ENCODE measurements around the gene IGF1R.

- TF ChIP-seq CTCF (IDR thresholded peaks at IDR 0.05 in 2 of 3, conservative IDR thresholded peaks at IDR 0.05 in 1 of 3; ENCODE audit: borderline replicate concordance in 1 of 3, insufficient read depth in 1 of 3, low read depth in 2 of 3, low read length in 2 of 3) = no peak
- no peak for TF ChIP-seq EZH2 (IDR thresholded peaks at IDR 0.05)
- no peak for TF ChIP-seq SIN3A (IDR thresholded peaks at IDR 0.05; ENCODE audit: low read depth)
- no peak for TF ChIP-seq POLR2AphosphoS5 (IDR thresholded peaks at IDR 0.05; ENCODE audit: low read depth, low read length)
- no peak for TF ChIP-seq ELF1 (IDR thresholded peaks at IDR 0.05; ENCODE audit: borderline replicate concordance, low read depth)
- no peak for TF ChIP-seq TCF7L2 (IDR thresholded peaks at IDR 0.05; ENCODE audit: borderline replicate concordance, extremely low read depth, insufficient read depth, insufficient read length)
- TF ChIP-seq REST (IDR thresholded peaks at IDR 0.05; ENCODE audit: low read depth) = no peak
Observed at GRCh38 chr15:99006146-99006545, 357.8 kb downstream of the IGF1R start.
